ENCODE measurements around the gene PSAPL1.

Gene PSAPL1

DNA sequence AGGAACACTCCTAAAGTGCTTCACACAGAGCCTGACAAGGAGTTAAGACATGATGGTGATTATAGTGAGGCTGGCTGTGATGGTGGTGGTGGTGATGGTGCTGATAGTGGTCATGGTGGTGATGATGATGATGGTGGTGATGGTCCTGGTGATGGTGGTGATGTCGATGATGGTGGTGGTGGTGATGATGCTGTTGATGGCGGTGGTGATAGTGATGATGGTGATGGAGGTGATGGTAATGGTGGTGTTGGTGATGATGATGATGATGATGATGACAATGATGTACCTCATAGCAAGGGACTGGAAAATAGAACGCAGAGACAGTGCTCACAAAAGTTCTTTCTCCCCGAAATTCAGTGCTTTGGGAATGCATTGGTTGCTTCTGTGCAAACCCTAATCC is 34.3 kb upstream of the PSAPL1 start:
- H3K4me3 ChIP-seq (ENCODE audit: low read length): no peak overlapping the region
- no peaks in the 10 kb centered on the region for H3K36me3 ChIP-seq (ENCODE audit: control insufficient read depth, insufficient read depth, low read length)
- no peak overlapping the region for H3K9ac ChIP-seq (ENCODE audit: low read length)
- H3K4me1 ChIP-seq (ENCODE audit: control insufficient read depth, insufficient read depth, low read length): no peaks in the 10 kb centered on the region
- peaks cover 4% of the 10 kb centered on the region for H3K27me3 ChIP-seq (ENCODE audit: control insufficient read depth, insufficient read depth, low read length)
- no peaks in the 10 kb centered on the region for H3K9me3 ChIP-seq (ENCODE audit: control insufficient read depth, low read length)

DNA sequence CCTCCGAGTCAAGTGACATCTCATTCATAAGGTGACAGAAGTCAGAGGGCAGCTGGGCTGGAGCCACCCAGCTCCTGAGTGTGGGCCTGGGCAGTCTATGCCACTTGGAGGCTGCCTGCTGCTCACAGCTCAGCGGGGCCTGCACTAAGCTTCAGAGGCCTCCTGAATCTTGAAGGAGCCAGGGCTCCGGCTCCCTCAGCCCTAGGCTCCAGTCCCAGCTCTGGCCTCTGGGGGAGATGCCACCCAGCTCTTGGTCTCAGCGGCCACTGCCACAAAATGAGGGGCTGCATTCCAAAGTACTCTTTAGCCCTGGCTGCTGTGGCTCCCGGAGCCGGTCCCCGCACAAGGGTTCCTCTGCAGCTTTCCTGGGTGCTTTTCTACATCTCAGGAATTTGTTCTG is 32.7 kb upstream of the PSAPL1 start:
- H3K36me3 ChIP-seq (ENCODE audit: control insufficient read depth, insufficient read depth, low read length): no peaks in the 10 kb centered on the region
- H3K4me3 ChIP-seq (ENCODE audit: low read length): no peak overlapping the region
- no peaks in the 10 kb centered on the region for H3K9me3 ChIP-seq (ENCODE audit: control insufficient read depth, low read length)
- H3K27me3 ChIP-seq (ENCODE audit: control insufficient read depth, insufficient read depth, low read length): peaks cover 4% of the 10 kb centered on the region
- no peak overlapping the region for H3K9ac ChIP-seq (ENCODE audit: low read length)
- H3K4me1 ChIP-seq (ENCODE audit: control insufficient read depth, insufficient read depth, low read length): peaks cover 5% of the 10 kb centered on the region

DNA sequence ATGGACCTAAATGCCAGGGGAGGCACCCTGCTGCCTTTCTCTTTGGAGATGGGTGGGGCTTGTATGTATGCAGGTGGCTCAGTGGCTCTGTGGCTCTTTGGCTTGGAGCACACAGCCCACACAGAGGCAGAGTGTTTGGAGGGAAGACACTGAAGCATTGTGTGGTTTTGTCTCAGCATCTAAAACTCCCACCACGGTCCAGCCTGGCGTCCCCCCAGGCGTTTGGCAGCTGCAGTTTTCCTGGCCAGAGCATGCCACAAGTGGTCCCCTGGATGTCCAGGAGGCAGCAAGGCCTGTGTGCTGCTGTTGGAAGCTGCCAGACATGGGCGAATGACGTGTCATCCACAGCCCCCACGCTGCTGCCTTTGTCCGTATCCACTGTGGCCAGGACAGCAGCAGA is 32.2 kb upstream of the PSAPL1 start:
- Histone ChIP-seq H3K27me3 (ENCODE audit: control insufficient read depth, insufficient read depth, low read length) (peaks cover 5% of the 10 kb centered on the region), H3K9ac (ENCODE audit: low read length) (no peak overlapping the region), H3K9me3 (ENCODE audit: control insufficient read depth, low read length) (no peaks in the 10 kb centered on the region), H3K36me3 (ENCODE audit: control insufficient read depth, insufficient read depth, low read length) (no peaks in the 10 kb centered on the region), H3K4me3 (ENCODE audit: low read length) (no peak overlapping the region), H3K4me1 (ENCODE audit: control insufficient read depth, insufficient read depth, low read length) (peaks cover 11% of the 10 kb centered on the region)

DNA sequence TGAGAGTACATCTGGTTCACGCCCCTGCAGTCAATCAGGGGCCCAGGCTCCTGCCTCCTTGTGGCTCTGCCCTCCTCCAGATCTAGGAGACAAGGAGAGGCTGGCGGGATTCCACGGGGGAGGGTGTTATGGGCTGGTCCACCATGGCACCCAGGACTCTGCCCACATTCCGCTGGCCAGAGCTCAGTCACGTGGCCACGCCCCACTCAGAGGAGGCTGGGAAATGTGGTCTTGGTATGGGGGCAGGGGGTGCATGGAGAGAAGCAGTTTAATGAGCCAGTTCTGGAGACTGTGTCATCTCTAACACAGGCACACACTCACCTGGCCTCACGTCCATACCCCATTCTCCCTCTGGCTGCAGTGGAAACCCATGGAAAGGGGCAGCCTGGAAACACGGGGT is 31.5 kb upstream of the PSAPL1 start:
- Histone ChIP-seq H3K4me1 (ENCODE audit: control insufficient read depth, insufficient read depth, low read length) (peaks cover 14% of the 10 kb centered on the region), H3K9ac (ENCODE audit: low read length) (no peak overlapping the region)

DNA sequence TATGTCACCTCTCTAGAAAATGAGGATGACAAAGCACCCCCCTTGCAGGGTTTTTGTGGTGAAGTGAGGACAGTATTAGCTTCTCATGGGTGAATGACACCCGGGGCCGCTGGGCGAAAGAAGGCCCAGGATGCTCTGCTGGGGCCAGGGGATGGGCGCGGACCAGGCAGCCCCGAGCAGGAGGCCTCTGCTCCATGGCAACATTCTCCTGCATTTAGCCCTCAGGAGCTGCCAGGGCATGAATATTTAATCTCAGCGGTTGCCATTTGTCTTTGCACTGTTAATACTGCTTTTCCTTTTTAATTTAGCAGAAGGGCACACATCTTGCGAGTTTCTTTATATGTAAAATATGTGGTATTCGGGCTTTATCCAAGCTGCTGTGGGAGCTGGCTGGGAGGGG is 30.3 kb upstream of the PSAPL1 start:
- Histone ChIP-seq H3K9me3 (ENCODE audit: control insufficient read depth, low read length) (no peaks in the 10 kb centered on the region), H3K36me3 (ENCODE audit: control insufficient read depth, insufficient read depth, low read length) (no peaks in the 10 kb centered on the region), H3K4me3 (ENCODE audit: low read length) (no peak overlapping the region), H3K4me1 (ENCODE audit: control insufficient read depth, insufficient read depth, low read length) (peaks cover 21% of the 10 kb centered on the region), H3K27me3 (ENCODE audit: control insufficient read depth, insufficient read depth, low read length) (peaks cover 8% of the 10 kb centered on the region), H3K9ac (ENCODE audit: low read length) (no peak overlapping the region)

More for the DNA sequence above, 31.5 kb upstream of the PSAPL1 start:
- Histone ChIP-seq H3K36me3 (ENCODE audit: control insufficient read depth, insufficient read depth, low read length) (no peaks in the 10 kb centered on the region), H3K27me3 (ENCODE audit: control insufficient read depth, insufficient read depth, low read length) (peaks cover 5% of the 10 kb centered on the region), H3K9me3 (ENCODE audit: control insufficient read depth, low read length) (no peaks in the 10 kb centered on the region), H3K4me3 (ENCODE audit: low read length) (no peak overlapping the region)

DNA sequence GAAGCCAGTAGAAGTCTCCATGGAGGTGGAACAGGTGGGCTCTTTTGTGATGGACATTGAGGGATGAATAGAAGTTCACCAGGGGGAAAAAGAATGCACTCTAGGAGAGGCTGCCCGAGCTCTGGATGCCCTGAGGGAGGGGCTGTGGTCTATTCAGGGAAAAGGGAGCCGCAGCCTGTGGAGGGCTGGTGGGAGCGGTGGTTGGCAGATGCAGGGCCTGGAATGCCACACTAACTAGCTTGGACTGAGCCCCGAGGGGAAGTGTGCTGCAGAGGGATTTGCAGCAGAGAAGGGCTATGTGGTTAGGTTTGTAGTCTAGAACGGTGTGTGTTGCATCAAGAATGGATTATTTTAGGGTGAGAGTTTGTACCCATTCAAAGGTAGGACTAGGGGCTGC is 29.5 kb upstream of the PSAPL1 start:
- H3K9me3 ChIP-seq (ENCODE audit: control insufficient read depth, low read length): no peaks in the 10 kb centered on the region
- peaks cover 21% of the 10 kb centered on the region for H3K4me1 ChIP-seq (ENCODE audit: control insufficient read depth, insufficient read depth, low read length)
- no peak overlapping the region for H3K9ac ChIP-seq (ENCODE audit: low read length)
- H3K4me3 ChIP-seq (ENCODE audit: low read length): no peak overlapping the region
- peaks cover 8% of the 10 kb centered on the region for H3K27me3 ChIP-seq (ENCODE audit: control insufficient read depth, insufficient read depth, low read length)
- no peaks in the 10 kb centered on the region for H3K36me3 ChIP-seq (ENCODE audit: control insufficient read depth, insufficient read depth, low read length)

DNA sequence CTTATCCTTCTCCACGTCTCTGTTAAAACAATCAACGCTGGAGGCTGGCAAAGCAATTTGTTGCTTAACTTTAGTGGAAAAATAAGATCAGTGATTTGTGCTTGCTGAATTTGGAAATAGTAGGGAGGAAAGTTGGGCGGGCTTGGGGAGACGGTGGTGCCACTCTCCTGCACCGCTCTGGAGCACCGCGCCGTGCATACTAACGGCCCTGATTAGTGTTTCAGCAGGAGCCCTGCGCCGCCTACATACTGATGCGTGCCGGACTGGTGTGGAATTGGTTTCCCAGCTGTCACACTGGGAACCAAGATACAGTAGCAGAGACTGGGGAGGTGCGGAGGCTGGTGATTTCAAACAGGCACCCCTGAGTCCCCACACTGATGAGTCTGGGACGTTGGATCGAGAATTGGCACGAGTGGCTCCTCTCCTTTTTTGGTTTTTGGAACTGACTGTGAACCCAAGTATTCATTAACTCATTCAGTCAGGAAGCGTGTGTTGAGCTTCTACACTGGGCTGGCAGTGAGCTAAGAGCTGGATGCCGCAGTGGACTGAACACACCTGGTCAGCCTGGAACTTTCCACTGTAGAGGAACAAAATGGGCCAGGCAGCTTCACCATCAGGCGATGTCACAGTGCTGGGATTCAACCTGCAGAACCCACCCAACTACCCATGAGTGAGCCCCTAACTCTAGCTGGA is 29.0 kb upstream of the PSAPL1 start:
- Histone ChIP-seq H3K9ac (ENCODE audit: low read length) (no peak overlapping the region), H3K4me1 (ENCODE audit: control insufficient read depth, insufficient read depth, low read length) (peaks cover 21% of the 10 kb centered on the region), H3K9me3 (ENCODE audit: control insufficient read depth, low read length) (no peaks in the 10 kb centered on the region), H3K4me3 (ENCODE audit: low read length) (no peak overlapping the region), H3K36me3 (ENCODE audit: control insufficient read depth, insufficient read depth, low read length) (no peaks in the 10 kb centered on the region), H3K27me3 (ENCODE audit: control insufficient read depth, insufficient read depth, low read length) (peaks cover 8% of the 10 kb centered on the region)

DNA sequence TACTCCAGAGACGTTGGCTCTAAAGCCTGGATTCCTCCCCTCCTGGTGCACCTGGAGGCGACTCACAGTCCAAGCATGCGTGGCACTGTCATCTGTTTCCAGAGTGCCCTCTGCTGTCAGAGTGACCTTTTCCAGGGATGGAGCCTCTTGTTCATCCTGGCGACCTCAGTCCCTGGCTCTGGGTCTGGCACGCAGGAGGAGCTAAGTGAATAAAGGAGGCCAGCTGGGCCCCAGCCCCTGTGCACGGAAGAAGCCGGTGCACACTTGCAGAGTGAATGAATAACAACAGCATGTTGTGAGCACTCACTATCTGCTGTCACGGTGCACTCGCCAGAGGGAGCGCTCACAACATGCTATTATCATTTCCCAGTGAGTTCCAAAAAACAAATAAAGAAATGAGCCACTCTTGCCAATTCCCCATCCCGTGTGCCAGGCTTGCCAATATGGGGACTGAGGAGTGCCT is 27.8 kb upstream of the PSAPL1 start:
- no peak overlapping the region for H3K9ac ChIP-seq (ENCODE audit: low read length)
- H3K36me3 ChIP-seq (ENCODE audit: control insufficient read depth, insufficient read depth, low read length): no peaks in the 10 kb centered on the region
- H3K4me3 ChIP-seq (ENCODE audit: low read length): no peak overlapping the region
- peaks cover 24% of the 10 kb centered on the region for H3K4me1 ChIP-seq (ENCODE audit: control insufficient read depth, insufficient read depth, low read length)
- no peaks in the 10 kb centered on the region for H3K9me3 ChIP-seq (ENCODE audit: control insufficient read depth, low read length)
- H3K27me3 ChIP-seq (ENCODE audit: control insufficient read depth, insufficient read depth, low read length): peaks cover 8% of the 10 kb centered on the region

DNA sequence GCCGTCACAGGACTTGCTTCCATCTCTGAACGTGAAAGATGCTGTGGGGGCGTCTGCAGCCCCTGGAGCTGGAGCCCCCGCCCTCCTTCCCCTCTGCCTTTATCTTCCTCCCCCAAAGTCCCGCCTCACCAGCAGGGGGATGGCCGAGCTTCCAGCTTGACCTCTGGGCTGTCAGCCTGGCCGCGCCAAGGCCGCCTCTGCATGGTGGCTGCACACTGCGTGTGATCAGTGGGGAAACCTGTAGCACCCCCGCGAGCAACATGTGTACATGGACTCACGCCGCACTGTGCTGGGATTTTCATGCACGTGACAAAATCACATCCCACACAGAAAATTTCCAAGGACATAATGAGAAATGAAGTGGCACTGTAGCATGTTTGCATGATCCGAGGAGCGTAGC is 26.5 kb upstream of the PSAPL1 start:
- H3K27me3 ChIP-seq (ENCODE audit: control insufficient read depth, insufficient read depth, low read length): peaks cover 8% of the 10 kb centered on the region
- H3K9ac ChIP-seq (ENCODE audit: low read length): no peak overlapping the region
- no peak overlapping the region for H3K4me3 ChIP-seq (ENCODE audit: low read length)
- no peaks in the 10 kb centered on the region for H3K9me3 ChIP-seq (ENCODE audit: control insufficient read depth, low read length)
- no peaks in the 10 kb centered on the region for H3K36me3 ChIP-seq (ENCODE audit: control insufficient read depth, insufficient read depth, low read length)
- H3K4me1 ChIP-seq (ENCODE audit: control insufficient read depth, insufficient read depth, low read length): peaks cover 24% of the 10 kb centered on the region

DNA sequence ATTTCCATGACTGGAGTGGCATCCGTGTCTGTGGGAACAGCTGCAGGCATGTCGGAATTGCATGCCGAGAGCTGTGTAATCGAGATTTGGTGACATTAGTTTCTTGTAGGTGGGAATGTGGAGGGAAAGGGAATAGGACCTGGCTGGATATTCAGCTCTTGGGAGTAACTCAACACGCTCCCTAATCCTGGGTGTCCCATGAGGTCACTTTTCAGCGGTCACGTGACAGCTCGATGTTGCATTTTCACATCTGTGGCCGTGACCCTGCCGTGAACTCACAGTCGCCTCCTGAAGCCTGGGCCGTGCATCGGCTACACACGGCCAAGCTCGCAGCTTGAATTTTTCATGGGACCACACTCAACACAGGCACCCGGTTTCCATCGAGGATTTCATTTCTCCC is 25.8 kb upstream of the PSAPL1 start:
- peaks cover 24% of the 10 kb centered on the region for H3K4me1 ChIP-seq (ENCODE audit: control insufficient read depth, insufficient read depth, low read length)
- H3K9me3 ChIP-seq (ENCODE audit: control insufficient read depth, low read length): no peaks in the 10 kb centered on the region
- H3K4me3 ChIP-seq (ENCODE audit: low read length): no peak overlapping the region
- H3K9ac ChIP-seq (ENCODE audit: low read length): no peak overlapping the region
- peaks cover 8% of the 10 kb centered on the region for H3K27me3 ChIP-seq (ENCODE audit: control insufficient read depth, insufficient read depth, low read length)
- no peaks in the 10 kb centered on the region for H3K36me3 ChIP-seq (ENCODE audit: control insufficient read depth, insufficient read depth, low read length)

DNA sequence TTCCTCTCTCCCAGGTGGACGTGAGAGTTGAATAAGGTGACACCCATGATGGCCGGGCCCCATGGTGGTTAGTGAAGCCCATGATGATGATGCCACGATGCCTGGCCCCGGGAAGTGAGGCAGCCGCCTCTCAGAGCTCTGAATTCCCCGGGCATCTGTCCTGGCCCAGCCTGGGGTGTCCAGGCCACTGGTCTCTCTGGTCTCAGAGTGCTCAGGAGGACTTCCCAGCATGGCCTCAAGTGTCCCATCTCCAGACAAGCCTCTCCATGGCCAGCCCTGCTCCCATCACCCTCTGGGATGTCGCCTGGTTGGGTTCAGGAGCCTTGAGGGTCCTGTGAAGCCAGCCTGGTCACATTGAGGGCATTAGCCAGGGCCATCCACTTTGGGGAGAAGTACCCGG is 24.7 kb upstream of the PSAPL1 start:
- Histone ChIP-seq H3K4me3 (ENCODE audit: low read length) (no peak overlapping the region), H3K27me3 (ENCODE audit: control insufficient read depth, insufficient read depth, low read length) (peaks cover 8% of the 10 kb centered on the region), H3K4me1 (ENCODE audit: control insufficient read depth, insufficient read depth, low read length) (peaks cover 24% of the 10 kb centered on the region), H3K36me3 (ENCODE audit: control insufficient read depth, insufficient read depth, low read length) (no peaks in the 10 kb centered on the region), H3K9ac (ENCODE audit: low read length) (no peak overlapping the region), H3K9me3 (ENCODE audit: control insufficient read depth, low read length) (no peaks in the 10 kb centered on the region)

DNA sequence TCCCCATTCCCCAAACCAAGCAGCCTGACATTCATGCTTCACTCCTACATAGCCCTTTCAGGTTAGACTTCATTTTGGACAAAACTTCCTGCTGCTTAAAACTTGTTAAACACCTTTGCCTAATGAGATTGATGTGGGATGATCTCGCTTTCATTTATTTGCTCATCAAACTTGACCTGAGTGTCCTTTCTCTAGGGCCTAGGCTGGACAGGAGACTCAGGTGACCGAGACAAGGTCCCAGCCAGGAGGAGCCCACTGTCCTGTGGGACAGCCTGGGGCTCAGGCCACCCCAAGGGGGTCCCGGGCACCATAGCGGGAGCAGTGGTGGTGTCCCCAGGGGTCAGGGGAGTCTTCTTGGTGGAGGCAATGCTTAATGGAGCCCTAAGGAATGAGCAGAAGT is 23.7 kb upstream of the PSAPL1 start:
- Histone ChIP-seq H3K4me1 (ENCODE audit: control insufficient read depth, insufficient read depth, low read length) (peaks cover 24% of the 10 kb centered on the region), H3K9me3 (ENCODE audit: control insufficient read depth, low read length) (no peaks in the 10 kb centered on the region), H3K27me3 (ENCODE audit: control insufficient read depth, insufficient read depth, low read length) (peaks cover 8% of the 10 kb centered on the region), H3K36me3 (ENCODE audit: control insufficient read depth, insufficient read depth, low read length) (no peaks in the 10 kb centered on the region), H3K9ac (ENCODE audit: low read length) (no peak overlapping the region), H3K4me3 (ENCODE audit: low read length) (no peak overlapping the region)

DNA sequence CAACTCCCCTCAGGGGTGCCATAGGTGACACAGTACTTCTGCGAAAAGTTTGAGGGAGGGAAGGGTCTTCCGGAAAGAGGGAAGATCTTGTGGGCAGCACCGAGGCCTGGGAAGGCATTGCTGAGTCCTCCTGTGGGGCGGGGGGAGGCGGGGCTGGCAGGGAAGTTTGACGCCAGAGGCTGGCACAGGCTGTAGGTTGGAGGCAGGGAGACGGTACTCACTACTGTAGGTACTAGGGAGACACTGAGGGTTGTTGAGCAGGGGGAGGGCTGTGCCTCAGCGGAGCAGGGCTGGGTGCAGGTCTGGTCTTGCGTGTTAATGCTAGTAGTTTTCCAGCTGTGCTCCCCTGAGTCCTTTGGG is 23.3 kb upstream of the PSAPL1 start:
- Histone ChIP-seq H3K9me3 (ENCODE audit: control insufficient read depth, low read length) (no peaks in the 10 kb centered on the region), H3K36me3 (ENCODE audit: control insufficient read depth, insufficient read depth, low read length) (no peaks in the 10 kb centered on the region), H3K9ac (ENCODE audit: low read length) (no peak overlapping the region), H3K4me3 (ENCODE audit: low read length) (no peak overlapping the region), H3K4me1 (ENCODE audit: control insufficient read depth, insufficient read depth, low read length) (peaks cover 24% of the 10 kb centered on the region), H3K27me3 (ENCODE audit: control insufficient read depth, insufficient read depth, low read length) (peaks cover 8% of the 10 kb centered on the region)

Data from mucosa of stomach (tissue), 1 donor.